ENCODE data around the gene ABCC8. TPM values are rescaled to one million over a fixed set of nuclear protein-coding genes. Genes with fewer than 3 reads are reported as not detected.

ABCC8 gene
- total RNA-seq, 1 donor, result not detected

DNA sequence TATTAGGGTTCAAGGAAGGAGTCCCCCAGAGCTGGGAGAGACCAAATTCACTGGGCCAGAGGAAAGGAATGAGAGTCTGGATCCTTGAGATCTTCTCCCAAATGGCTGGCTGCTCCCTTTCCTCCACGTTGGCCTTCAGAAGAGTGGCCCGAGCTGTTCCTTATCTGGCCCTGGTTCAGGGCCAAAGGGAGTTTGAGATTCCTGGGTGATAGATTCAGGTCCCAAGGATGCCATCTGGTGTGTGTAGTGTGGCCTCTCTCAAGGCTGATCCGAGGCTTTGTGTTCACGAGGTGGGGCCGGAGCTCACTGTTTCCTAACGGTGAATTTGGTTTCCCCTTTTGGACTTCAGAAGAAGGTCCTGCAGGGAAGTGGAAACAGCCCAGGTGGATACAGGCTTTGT lies 17.4 kb upstream of the ABCC8 start:
- peak; percentile 29 for DNase-seq (ENCODE audit: insufficient read length, low spot score, missing footprints)
- no peaks in the 10 kb centered on the region for H3K79me2 ChIP-seq (ENCODE audit: insufficient read depth, low read length)
- no peaks in the 10 kb centered on the region for H3K4me1 ChIP-seq (ENCODE audit: insufficient read depth, low read length)
- no peaks in the 10 kb centered on the region for H3K9me3 ChIP-seq (ENCODE audit: low read depth, low read length)
- no peaks in the 10 kb centered on the region for H4K20me1 ChIP-seq (ENCODE audit: insufficient read depth, low read length)
- no peak overlapping the region for H3K27ac ChIP-seq (ENCODE audit: low read depth, low read length)
- TF ChIP-seq, protein P1, sequence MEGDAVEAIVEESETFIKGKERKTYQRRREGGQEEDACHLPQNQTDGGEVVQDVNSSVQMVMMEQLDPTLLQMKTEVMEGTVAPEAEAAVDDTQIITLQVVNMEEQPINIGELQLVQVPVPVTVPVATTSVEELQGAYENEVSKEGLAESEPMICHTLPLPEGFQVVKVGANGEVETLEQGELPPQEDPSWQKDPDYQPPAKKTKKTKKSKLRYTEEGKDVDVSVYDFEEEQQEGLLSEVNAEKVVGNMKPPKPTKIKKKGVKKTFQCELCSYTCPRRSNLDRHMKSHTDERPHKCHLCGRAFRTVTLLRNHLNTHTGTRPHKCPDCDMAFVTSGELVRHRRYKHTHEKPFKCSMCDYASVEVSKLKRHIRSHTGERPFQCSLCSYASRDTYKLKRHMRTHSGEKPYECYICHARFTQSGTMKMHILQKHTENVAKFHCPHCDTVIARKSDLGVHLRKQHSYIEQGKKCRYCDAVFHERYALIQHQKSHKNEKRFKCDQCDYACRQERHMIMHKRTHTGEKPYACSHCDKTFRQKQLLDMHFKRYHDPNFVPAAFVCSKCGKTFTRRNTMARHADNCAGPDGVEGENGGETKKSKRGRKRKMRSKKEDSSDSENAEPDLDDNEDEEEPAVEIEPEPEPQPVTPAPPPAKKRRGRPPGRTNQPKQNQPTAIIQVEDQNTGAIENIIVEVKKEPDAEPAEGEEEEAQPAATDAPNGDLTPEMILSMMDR (IDR thresholded peaks at IDR 0.05; ENCODE audit: extremely low read depth, low read depth, low read length), result no peak
- H3K27me3 ChIP-seq (ENCODE audit: insufficient read depth, low read length), result peaks cover 28% of the 10 kb centered on the region
- no peak overlapping the region for H3K4me3 ChIP-seq (ENCODE audit: insufficient read depth, low read length)
- no peaks in the 10 kb centered on the region for H3K36me3 ChIP-seq (ENCODE audit: insufficient read depth, low read length)
- no peak overlapping the region for H3K4me2 ChIP-seq (ENCODE audit: insufficient read depth, low read length)
- no peak overlapping the region for H2AFZ ChIP-seq (ENCODE audit: low read length)

DNA sequence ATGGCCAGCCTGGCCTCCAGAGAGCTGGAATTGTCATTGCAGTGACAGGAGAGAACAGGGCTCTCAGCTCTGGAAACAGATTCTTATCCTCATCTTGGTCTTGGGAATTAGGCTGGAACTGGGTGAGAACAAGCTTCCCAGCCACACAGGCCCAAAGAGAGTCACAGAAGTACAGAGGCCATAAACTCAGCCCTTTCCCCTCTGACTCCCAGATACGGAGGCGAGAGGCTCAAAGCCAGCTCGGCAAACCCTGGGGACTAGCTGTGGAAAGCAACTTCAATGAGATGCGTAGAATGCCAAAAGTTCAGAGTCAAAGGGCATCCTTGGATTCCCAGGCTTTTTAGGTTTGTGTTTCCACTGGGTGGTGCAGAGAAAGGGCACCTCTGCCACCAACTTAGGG lies 14.3 kb upstream of the ABCC8 start:
- H3K79me2 ChIP-seq (ENCODE audit: insufficient read depth, low read length), result no peaks in the 10 kb centered on the region
- H3K27ac ChIP-seq (ENCODE audit: low read depth, low read length), result no peak overlapping the region
- no peaks in the 10 kb centered on the region for H3K4me1 ChIP-seq (ENCODE audit: insufficient read depth, low read length)
- TF ChIP-seq, protein P1 (IDR thresholded peaks at IDR 0.05; ENCODE audit: extremely low read depth, low read depth, low read length), result no peak
- no peak overlapping the region for H3K4me3 ChIP-seq (ENCODE audit: insufficient read depth, low read length)
- no peaks in the 10 kb centered on the region for H4K20me1 ChIP-seq (ENCODE audit: insufficient read depth, low read length)
- no peaks in the 10 kb centered on the region for H3K9me3 ChIP-seq (ENCODE audit: low read depth, low read length)
- H3K36me3 ChIP-seq (ENCODE audit: insufficient read depth, low read length), result no peaks in the 10 kb centered on the region
- no peak for DNase-seq (ENCODE audit: insufficient read length, low spot score, missing footprints)
- H3K27me3 ChIP-seq (ENCODE audit: insufficient read depth, low read length), result peaks cover 14% of the 10 kb centered on the region
- H3K4me2 ChIP-seq (ENCODE audit: insufficient read depth, low read length), result no peak overlapping the region
- no peak overlapping the region for H2AFZ ChIP-seq (ENCODE audit: low read length)

DNA sequence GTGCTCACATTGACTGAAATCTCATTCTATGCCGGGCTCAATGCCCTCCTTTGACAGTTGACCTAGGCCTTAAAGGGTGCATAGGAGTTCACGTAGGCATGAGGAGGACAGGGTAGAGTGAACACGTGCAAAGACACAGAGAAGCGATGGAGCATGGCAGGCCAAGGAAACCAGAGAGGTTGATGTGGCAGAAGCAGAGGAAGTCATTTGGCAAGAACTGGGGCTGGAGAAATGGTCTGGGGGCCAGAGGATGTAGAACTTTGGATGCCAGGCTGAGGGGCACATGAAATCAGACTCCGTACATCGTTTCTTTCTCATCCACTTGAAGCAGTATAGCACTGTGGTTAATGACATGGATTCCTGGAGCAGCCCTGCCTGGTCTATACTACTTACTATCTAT lies 13.6 kb upstream of the ABCC8 start:
- TF ChIP-seq, protein P1 (IDR thresholded peaks at IDR 0.05; ENCODE audit: extremely low read depth, low read depth, low read length), result no peak

DNA sequence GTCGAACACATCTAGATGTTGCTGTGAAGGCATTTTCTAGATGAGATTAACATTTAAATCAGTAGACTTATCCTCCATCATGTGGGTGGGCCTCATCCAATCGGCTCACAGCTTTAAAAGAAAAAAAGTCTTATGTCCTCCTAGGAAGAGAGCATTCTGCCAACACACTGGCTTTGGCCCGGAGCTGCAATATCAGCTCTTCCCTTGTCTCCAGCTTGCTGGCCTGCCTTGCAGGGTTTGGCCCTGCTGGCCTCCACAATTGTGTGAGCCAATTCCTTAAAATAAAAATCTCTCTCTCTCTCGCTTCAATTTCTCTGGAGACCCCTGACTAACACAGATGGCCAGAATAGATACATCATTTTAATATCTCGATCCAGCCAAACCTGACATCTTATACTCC lies 13.1 kb upstream of the ABCC8 start:
- Histone ChIP-seq H3K4me1 (ENCODE audit: insufficient read depth, low read length) (no peaks in the 10 kb centered on the region), H2AFZ (ENCODE audit: low read length) (no peak overlapping the region), H3K36me3 (ENCODE audit: insufficient read depth, low read length) (no peaks in the 10 kb centered on the region), H3K79me2 (ENCODE audit: insufficient read depth, low read length) (no peaks in the 10 kb centered on the region), H4K20me1 (ENCODE audit: insufficient read depth, low read length) (no peaks in the 10 kb centered on the region), H3K27me3 (ENCODE audit: insufficient read depth, low read length) (peaks cover 16% of the 10 kb centered on the region), H3K27ac (ENCODE audit: low read depth, low read length) (no peak overlapping the region), H3K9me3 (ENCODE audit: low read depth, low read length) (no peaks in the 10 kb centered on the region), H3K4me3 (ENCODE audit: insufficient read depth, low read length) (no peak overlapping the region), H3K4me2 (ENCODE audit: insufficient read depth, low read length) (no peak overlapping the region)
- TF ChIP-seq, protein P1 (IDR thresholded peaks at IDR 0.05; ENCODE audit: extremely low read depth, low read depth, low read length), result no peak
- no peak for DNase-seq (ENCODE audit: insufficient read length, low spot score, missing footprints)

More for the DNA sequence above, 13.6 kb upstream of the ABCC8 start:
- Histone ChIP-seq H3K27ac (ENCODE audit: low read depth, low read length) (no peak overlapping the region), H2AFZ (ENCODE audit: low read length) (no peak overlapping the region), H3K9me3 (ENCODE audit: low read depth, low read length) (no peaks in the 10 kb centered on the region), H3K4me2 (ENCODE audit: insufficient read depth, low read length) (no peak overlapping the region), H3K4me3 (ENCODE audit: insufficient read depth, low read length) (no peak overlapping the region), H3K79me2 (ENCODE audit: insufficient read depth, low read length) (no peaks in the 10 kb centered on the region), H4K20me1 (ENCODE audit: insufficient read depth, low read length) (no peaks in the 10 kb centered on the region), H3K36me3 (ENCODE audit: insufficient read depth, low read length) (no peaks in the 10 kb centered on the region), H3K27me3 (ENCODE audit: insufficient read depth, low read length) (peaks cover 14% of the 10 kb centered on the region), H3K4me1 (ENCODE audit: insufficient read depth, low read length) (no peaks in the 10 kb centered on the region)
- no peak for DNase-seq (ENCODE audit: insufficient read length, low spot score, missing footprints)
